GM12878 (cell line): ENCODE data around the gene IER3. TPM values are rescaled to one million over a fixed set of nuclear protein-coding genes. Genes with fewer than 3 reads are reported as not detected.

Experiments used
- BCL11A ChIP-seq: IDR thresholded peaks from 2 replicates; pipeline ENCODE4 v1.6.1; 2011; ENCODE audit warnings: low read depth, low read length
- EP300 ChIP-seq, 2 experiments: fragments of 150-350 bp in 1 of 2; IDR thresholded peaks; 2 replicates each; pipeline ENCODE4 v1.6.1; 2011 to 2012; ENCODE audit warnings: low read depth in 2 of 2, low read length in 2 of 2, borderline replicate concordance in 1 of 2, improper control_type of control experiment in 1 of 2, inconsistent platforms in 1 of 2; ENCODE audit not compliant: control insufficient read depth in 1 of 2
- HCFC1 ChIP-seq: fragments of 150-350 bp; IDR thresholded peaks from 2 replicates; pipeline ENCODE4 v1.6.1; 2014; ENCODE audit warnings: low read length
- IKZF1 ChIP-seq: fragments of 450-650 bp; conservative IDR thresholded peaks from 2 replicates; pipeline ENCODE4 v1.6.1; 2017; ENCODE audit warnings: antibody characterized with exemption, mild to moderate bottlenecking
- KLF5 ChIP-seq: fragments of 450-650 bp; IDR thresholded peaks from 2 replicates; pipeline ENCODE4 v1.6.1; 2014; ENCODE audit warnings: mild to moderate bottlenecking; ENCODE audit not compliant: partially characterized antibody
- NFXL1 ChIP-seq: fragments of 450-650 bp; IDR thresholded peaks from 2 replicates; pipeline ENCODE4 v1.6.1; 2017; ENCODE audit warnings: antibody characterized with exemption, mild to moderate bottlenecking, borderline replicate concordance
- NR2C2 ChIP-seq: IDR thresholded peaks from 2 replicates; pipeline ENCODE4 v1.6.1; 2011; ENCODE audit warnings: borderline replicate concordance, low read depth; ENCODE audit not compliant: control insufficient read depth, insufficient read length
- PML ChIP-seq: IDR thresholded peaks from 2 replicates; pipeline ENCODE4 v1.6.1; 2012; ENCODE audit warnings: low read length, inconsistent platforms
- POU2F2 ChIP-seq: IDR thresholded peaks from 3 replicates; pipeline ENCODE4 v1.6.1; 2011; ENCODE audit warnings: low read depth, mild to moderate bottlenecking, low read length, borderline replicate concordance
- STAT1 ChIP-seq: fragments of 450-650 bp; conservative IDR thresholded peaks from 2 replicates; pipeline ENCODE4 v1.6.1; 2014; ENCODE audit warnings: antibody characterized with exemption, mild to moderate bottlenecking
- YY1 ChIP-seq: IDR thresholded peaks from 2 replicates; pipeline ENCODE4 v1.6.1; 2011; ENCODE audit warnings: low read depth, mild to moderate bottlenecking, low read length
- polyA plus RNA-seq, 11 experiments: library from polyadenylated mRNA; depleted of rRNA in 4 of 11; unstranded in 6 of 11; stranded (reverse) in 5 of 11; fragments of >200 nt; fragmentation: Nextera tagmentation in 4 of 11; fragmentation: Illumina TruSeq in 1 of 11; extraction: Ambion mirVana in 4 of 11; extraction: Trizol in 1 of 11; gene quantifications; 1 replicate in 1 of 11; 2 replicates in 10 of 11; pipeline versions ENCODE4 v1.2.1 to v1.2.3, GENCODE V29; 2011 to 2016; ENCODE audit warnings: inconsistent platforms in 2 of 11, missing spikeins in 2 of 11, low read depth in 1 of 11
- total RNA-seq, 4 experiments: library from RNA; depleted of rRNA in 3 of 4; stranded (reverse); fragments of >200 nt in 3 of 4; fragmentation: Illumina TruSeq in 1 of 4; extraction: Trizol in 1 of 4; gene quantifications; 2 replicates each; pipeline versions ENCODE4 v1.2.1 to v1.2.3, GENCODE V29; 2013 to 2021
- TF ChIP-seq, protein P1 (sequence below): fragments of 450-650 bp; IDR thresholded peaks from 2 replicates; pipeline ENCODE4 v1.6.1; 2017; ENCODE audit warnings: mild to moderate bottlenecking, moderate library complexity
- TF ChIP-seq, protein P2 (sequence below): fragments of 450-650 bp; IDR thresholded peaks from 2 replicates; pipeline ENCODE4 v1.6.1; 2016; ENCODE audit warnings: mild to moderate bottlenecking
- TF ChIP-seq, protein P3 (sequence below): fragments of 450-650 bp; IDR thresholded peaks from 2 replicates; pipeline ENCODE4 v1.6.1; 2014; ENCODE audit warnings: mild to moderate bottlenecking
- TF ChIP-seq, protein P4 (sequence below): IDR thresholded peaks from 2 replicates; pipeline ENCODE4 v1.6.1; 2011; ENCODE audit warnings: mild to moderate bottlenecking, low read depth, low read length, moderate library complexity; ENCODE audit not compliant: insufficient replicate concordance

IER3 gene
- total and polyA plus RNA-seq, 10 of the 15 experiments (the other 5 are each of a cell fraction or from before 2014, with no cell fraction given) = 1.9 to 100 (median 32.3) TPM

DNA sequence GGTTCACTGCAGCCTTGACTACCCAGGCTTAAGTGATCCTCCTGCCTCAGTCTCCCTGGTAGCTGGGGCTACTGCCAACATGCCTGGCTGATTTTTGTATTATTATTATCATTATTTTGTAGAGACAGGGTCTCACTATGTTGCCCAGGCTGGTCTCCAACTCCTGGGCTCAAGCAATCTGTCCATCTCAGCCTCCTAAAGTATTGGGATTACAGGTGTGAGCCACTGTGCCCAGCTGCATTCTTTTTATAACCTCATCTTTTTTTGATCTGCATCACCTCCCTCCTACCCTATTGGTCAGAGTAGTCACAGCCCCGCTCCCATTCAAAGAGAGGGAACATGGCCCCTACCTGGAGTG, 23.6 kb upstream of the IER3 start (continued):
- TF ChIP-seq, protein P1, sequence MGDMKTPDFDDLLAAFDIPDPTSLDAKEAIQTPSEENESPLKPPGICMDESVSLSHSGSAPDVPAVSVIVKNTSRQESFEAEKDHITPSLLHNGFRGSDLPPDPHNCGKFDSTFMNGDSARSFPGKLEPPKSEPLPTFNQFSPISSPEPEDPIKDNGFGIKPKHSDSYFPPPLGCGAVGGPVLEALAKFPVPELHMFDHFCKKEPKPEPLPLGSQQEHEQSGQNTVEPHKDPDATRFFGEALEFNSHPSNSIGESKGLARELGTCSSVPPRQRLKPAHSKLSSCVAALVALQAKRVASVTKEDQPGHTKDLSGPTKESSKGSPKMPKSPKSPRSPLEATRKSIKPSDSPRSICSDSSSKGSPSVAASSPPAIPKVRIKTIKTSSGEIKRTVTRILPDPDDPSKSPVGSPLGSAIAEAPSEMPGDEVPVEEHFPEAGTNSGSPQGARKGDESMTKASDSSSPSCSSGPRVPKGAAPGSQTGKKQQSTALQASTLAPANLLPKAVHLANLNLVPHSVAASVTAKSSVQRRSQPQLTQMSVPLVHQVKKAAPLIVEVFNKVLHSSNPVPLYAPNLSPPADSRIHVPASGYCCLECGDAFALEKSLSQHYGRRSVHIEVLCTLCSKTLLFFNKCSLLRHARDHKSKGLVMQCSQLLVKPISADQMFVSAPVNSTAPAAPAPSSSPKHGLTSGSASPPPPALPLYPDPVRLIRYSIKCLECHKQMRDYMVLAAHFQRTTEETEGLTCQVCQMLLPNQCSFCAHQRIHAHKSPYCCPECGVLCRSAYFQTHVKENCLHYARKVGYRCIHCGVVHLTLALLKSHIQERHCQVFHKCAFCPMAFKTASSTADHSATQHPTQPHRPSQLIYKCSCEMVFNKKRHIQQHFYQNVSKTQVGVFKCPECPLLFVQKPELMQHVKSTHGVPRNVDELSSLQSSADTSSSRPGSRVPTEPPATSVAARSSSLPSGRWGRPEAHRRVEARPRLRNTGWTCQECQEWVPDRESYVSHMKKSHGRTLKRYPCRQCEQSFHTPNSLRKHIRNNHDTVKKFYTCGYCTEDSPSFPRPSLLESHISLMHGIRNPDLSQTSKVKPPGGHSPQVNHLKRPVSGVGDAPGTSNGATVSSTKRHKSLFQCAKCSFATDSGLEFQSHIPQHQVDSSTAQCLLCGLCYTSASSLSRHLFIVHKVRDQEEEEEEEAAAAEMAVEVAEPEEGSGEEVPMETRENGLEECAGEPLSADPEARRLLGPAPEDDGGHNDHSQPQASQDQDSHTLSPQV = no peak
- TF ChIP-seq, protein P2, sequence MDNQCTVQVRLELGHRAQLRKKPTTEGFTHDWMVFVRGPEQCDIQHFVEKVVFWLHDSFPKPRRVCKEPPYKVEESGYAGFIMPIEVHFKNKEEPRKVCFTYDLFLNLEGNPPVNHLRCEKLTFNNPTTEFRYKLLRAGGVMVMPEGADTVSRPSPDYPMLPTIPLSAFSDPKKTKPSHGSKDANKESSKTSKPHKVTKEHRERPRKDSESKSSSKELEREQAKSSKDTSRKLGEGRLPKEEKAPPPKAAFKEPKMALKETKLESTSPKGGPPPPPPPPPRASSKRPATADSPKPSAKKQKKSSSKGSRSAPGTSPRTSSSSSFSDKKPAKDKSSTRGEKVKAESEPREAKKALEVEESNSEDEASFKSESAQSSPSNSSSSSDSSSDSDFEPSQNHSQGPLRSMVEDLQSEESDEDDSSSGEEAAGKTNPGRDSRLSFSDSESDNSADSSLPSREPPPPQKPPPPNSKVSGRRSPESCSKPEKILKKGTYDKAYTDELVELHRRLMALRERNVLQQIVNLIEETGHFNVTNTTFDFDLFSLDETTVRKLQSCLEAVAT = peak; percentile 9; the same call in 1 of the 2 replicates
- TF ChIP-seq NFXL1 (no peak), IKZF1 (no peak), POU2F2 (no peak), PML (no peak), STAT1 (no peak), NR2C2 (no peak), EP300 (IDR thresholded peaks at IDR 0.05; ENCODE audit: borderline replicate concordance in 1 of 2, control insufficient read depth in 1 of 2, low read depth in 2 of 2, low read length in 2 of 2) (peak in 1 of 2 experiments; percentile 4; a peak in 1 of 4 replicates), YY1 (0 out of 2 replicates have a peak, but pooled peaks have one; percentile 3), BCL11A (no peak), KLF5 (no peak), HCFC1 (no peak)
- TF ChIP-seq, protein P3, sequence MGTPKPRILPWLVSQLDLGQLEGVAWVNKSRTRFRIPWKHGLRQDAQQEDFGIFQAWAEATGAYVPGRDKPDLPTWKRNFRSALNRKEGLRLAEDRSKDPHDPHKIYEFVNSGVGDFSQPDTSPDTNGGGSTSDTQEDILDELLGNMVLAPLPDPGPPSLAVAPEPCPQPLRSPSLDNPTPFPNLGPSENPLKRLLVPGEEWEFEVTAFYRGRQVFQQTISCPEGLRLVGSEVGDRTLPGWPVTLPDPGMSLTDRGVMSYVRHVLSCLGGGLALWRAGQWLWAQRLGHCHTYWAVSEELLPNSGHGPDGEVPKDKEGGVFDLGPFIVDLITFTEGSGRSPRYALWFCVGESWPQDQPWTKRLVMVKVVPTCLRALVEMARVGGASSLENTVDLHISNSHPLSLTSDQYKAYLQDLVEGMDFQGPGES = no peak
- TF ChIP-seq, protein P4, sequence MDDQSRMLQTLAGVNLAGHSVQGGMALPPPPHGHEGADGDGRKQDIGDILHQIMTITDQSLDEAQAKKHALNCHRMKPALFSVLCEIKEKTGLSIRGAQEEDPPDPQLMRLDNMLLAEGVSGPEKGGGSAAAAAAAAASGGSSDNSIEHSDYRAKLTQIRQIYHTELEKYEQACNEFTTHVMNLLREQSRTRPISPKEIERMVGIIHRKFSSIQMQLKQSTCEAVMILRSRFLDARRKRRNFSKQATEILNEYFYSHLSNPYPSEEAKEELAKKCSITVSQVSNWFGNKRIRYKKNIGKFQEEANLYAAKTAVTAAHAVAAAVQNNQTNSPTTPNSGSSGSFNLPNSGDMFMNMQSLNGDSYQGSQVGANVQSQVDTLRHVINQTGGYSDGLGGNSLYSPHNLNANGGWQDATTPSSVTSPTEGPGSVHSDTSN = no peak
